Erythroblast (primary cell): Measurements from ENCODE around the gene SEPTIN5.
A peak's percentile ranks its signal among the peaks of the same experiment; 100 is the strongest.

Source experiments
- DNase-seq, 2 experiments: peaks; one replicate each; lab custom pipeline; 2025; lab: John Stamatoyannopoulos, UW
- GATA1 ChIP-seq: IDR thresholded peaks from 2 replicates; pipeline ENCODE4 v1.6.1; 2011; ENCODE audit warnings: low read depth, mild to moderate bottlenecking, control low read depth, low read length, moderate library complexity
- POLR2A ChIP-seq: IDR thresholded peaks from 2 replicates; pipeline ENCODE4 v1.6.1; 2011; ENCODE audit warnings: mild to moderate bottlenecking, low read length

SEPTIN5 gene

DNA sequence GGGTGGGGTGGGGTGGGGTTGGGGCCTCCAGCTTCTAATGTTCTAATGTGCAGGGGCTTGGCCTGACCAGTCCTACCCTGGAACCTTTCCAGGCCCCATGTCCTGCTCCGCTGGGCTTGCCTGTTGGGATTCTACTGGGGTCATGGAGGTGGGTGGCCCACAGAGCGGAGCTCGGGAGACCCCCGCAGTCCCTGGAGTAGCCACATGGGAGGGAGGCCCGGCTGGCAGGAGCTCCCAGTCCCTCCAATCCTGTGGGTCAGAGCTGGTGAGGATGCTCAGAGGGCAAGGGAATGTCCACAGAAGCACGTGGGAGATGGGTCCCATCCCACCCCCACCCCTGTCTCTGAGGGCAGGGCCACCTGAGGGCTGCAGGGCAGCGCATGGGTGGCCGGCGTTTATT lies 2.9 kb downstream of the SEPTIN5 start:
- DNase-seq = no peak
- TF ChIP-seq POLR2A (no peak), GATA1 (no peak)

DNA sequence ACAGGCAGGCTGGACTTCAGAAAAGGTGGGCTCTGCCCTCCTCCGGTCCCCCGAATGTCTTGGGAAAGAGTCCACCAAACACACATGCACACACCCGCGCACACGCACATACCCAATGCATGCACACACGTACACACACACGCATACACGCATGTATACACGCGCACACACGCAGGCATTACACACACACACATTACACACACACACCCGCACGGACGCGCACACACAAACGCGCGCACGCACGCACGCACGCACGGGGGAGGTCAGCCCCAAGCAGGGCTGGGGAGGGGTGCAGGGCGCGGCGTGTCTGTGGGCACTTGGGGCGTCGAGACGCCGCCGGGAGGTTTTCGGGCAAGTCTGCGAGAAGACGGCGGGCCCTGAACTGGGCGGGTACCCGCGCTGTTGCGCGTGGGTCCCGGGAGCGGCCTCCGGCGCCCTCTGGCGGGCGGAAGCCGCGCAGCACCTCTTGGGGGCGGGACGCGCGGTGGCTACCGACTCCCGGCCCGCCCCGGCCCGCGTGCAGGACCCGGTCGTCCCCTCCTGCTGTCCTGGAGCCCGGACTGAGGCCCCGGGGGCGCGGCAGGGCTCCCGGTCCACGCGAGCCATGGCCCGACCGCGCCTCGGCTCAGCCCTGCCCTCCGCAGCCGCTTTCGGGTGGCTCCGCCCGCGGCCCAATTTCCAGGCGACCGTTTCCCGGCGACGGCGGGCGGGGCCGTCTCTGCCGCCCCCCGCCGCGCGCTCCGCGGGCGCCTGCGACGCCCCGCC lies 3.6 kb downstream of the SEPTIN5 start:
- TF ChIP-seq GATA1 (no peak), POLR2A (no peak)
- peak; percentile 72 to 85 for DNase-seq

- no peak for DNase-seq
- TF ChIP-seq GATA1 (no peak), POLR2A (no peak)
Measured at GRCh38 chr22:19718456-19719049, 4.2 kb downstream of the SEPTIN5 start.

DNA sequence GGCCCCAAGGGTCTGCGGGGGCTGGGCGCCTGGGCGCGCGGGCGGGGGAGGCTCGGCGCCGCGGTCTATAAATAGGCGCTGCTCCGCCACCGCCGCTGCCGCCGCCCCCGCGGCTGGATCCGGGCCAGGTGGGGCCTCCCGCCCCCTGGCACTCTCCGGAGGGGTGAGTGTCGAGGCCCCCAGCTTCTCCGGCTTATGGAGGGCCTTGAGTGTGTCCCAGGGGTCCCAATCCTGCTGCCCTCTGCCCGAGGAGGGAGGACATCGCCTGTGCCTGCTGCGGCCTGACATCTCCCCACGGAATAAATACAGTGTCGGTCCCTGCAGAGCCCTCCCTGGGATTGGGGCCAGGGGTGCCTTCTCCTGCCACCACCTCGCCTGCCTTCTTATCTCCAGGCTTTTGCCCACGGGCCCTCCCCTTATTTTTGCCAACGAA lies 4.8 kb downstream of the SEPTIN5 start:
- no peak for DNase-seq
- TF ChIP-seq GATA1 (no peak), POLR2A (no peak)

GRCh38 chr22:19719488-19720021 lies 5.3 kb downstream of the SEPTIN5 start:
- DNase-seq = no peak
- TF ChIP-seq GATA1 = no peak
- TF ChIP-seq POLR2A = no peak

- DNase-seq = no peak
- TF ChIP-seq GATA1 (no peak), POLR2A (no peak)
Measured at GRCh38 chr22:19720150-19720827, 6.0 kb downstream of the SEPTIN5 start.

GRCh38 chr22:19720999-19721329 lies 6.7 kb downstream of the SEPTIN5 start:
- DNase-seq = no peak
- TF ChIP-seq GATA1 (no peak), POLR2A (no peak)

DNA sequence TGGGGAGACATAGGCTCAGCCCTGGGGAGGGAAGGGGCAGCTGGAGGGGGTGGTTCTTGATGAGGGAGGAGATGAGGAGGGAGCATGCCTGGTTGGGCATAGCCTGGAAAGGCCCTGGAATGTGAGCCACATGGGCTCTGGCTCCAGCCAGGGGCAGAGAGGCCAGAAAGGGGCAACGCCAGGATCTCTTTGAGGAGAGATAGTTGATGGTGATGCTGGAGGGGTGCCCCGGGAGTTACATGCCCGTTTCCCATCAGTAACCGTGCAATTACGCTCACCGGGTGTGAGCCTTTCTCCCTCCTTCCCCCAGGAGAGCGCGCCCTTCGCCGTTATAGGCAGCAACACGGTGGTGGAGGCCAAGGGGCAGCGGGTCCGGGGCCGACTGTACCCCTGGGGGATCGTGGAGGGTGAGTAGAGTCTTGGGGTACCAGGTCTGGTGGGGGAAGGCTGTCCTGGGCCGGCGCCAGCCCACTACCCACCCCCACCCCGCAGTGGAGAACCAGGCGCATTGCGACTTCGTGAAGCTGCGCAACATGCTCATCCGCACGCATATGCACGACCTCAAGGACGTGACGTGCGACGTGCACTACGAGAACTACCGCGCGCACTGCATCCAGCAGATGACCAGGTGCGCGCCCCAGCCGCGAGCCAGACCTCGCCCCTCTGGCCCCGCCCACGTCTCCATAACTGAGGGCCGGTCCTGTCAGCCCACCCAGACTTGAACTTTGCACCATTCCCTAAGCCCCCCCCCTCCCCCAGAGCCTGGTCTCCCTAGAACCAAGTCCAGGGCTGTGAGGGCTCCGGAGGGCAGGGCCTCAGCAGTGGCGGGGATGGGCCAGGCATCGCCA lies 7.3 kb downstream of the SEPTIN5 start:
- DNase-seq = no peak
- no peak for TF ChIP-seq POLR2A
- TF ChIP-seq GATA1 = no peak

DNA sequence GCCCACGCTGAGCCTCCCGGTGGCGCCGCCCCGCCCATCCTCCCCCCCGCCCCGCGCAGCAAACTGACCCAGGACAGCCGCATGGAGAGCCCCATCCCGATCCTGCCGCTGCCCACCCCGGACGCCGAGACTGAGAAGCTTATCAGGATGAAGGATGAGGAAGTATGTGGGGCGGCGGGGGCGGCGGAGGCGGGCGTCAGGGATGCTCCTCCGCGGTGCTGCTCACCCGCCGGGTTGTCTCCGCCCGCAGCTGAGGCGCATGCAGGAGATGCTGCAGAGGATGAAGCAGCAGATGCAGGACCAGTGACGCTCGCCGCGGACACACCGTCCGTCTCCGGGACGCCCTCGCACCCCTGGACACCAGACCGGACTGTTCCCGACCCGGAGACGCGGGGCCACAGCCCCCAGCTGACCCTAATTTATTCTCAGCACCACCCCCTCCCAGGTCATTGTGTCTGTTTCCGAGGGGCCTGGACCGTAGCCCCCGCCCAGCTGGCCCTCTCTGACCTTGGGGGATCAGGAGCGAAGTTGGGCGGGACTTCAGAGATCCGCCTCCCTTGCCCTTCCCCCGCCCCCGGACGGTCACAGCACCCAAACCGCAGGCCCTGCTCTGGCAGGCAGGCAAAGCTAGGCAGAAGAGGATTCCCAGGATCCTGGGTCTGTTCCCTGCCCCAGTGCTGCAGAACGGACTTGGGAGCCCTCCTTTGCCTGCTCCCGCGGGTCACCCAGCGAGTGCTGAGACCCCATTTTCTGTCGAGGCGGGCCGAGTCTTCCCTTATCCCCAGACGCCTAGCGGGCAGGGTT lies 8.1 kb downstream of the SEPTIN5 start:
- no peak for TF ChIP-seq POLR2A
- no peak for TF ChIP-seq GATA1
- peak; percentile 42 to 50 for DNase-seq

DNA sequence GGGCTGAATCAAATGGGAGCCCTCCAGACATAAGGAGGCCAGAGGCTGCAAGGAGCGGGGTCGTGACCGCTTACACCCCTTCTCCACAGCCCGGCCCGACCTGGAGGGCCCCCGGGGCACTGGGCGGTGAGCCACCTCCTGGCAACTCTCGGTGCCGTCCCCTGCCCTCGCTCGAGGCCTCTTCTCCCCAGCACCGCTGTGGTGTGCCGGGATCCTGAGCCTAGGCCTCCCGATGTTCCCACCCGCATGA lies 8.6 kb downstream of the SEPTIN5 start:
- no peak for TF ChIP-seq POLR2A
- no peak for TF ChIP-seq GATA1
- no peak for DNase-seq

- peak; percentile 86 to 91 for DNase-seq
- peak; percentile 71 for TF ChIP-seq GATA1
- no peak for TF ChIP-seq POLR2A
Measured at GRCh38 chr22:19723232-19723982, 9.1 kb downstream of the SEPTIN5 start, which contains the start of gene GP1BB. Gene GP1BB, plus strand, starts transcription at chr22:19723539. Its CDS starts 31 bp downstream, at chr22:19723570.

GRCh38 chr22:19723983-19724827 lies 9.9 kb downstream of the SEPTIN5 start:
- DNase-seq = peak; percentile 82 to 85
- TF ChIP-seq POLR2A (no peak), GATA1 (no peak)
